NCI-H2227 treated with DMSO at 0.1 percent for 48 hours (cell line): ENCODE data around the gene PCNT.
"Not testable (repeated sequence)": the region's sequence is repeated elsewhere in the genome, so short reads cannot be mapped to it uniquely, and the experiment has no call there.

ENCODE experiments used
- DNase-seq: peaks from one replicate; lab custom pipeline; 2025; lab: John Stamatoyannopoulos, UW

The PCNT gene

GRCh38 chr21:46426313-46427046 lies 102.5 kb downstream of the PCNT start:
- no peak for DNase-seq

GRCh38 chr21:46427516-46427915 lies 103.6 kb downstream of the PCNT start:
- DNase-seq, result no peak

GRCh38 chr21:46428286-46428685 lies 104.3 kb downstream of the PCNT start:
- no peak for DNase-seq

- no peak for DNase-seq
Observed at GRCh38 chr21:46428987-46429710, 105.2 kb downstream of the PCNT start.

GRCh38 chr21:46429754-46430681 lies 106.1 kb downstream of the PCNT start:
- no peak for DNase-seq

GRCh38 chr21:46431448-46431847 lies 107.5 kb downstream of the PCNT start:
- DNase-seq, result no peak

GRCh38 chr21:46431884-46432488 lies 108.0 kb downstream of the PCNT start:
- no peak for DNase-seq

- not testable (repeated sequence) for DNase-seq
Observed at GRCh38 chr21:46433116-46433515, 109.2 kb downstream of the PCNT start.

GRCh38 chr21:46434322-46434958 lies 110.5 kb downstream of the PCNT start:
- no peak for DNase-seq

GRCh38 chr21:46435786-46436227 lies 111.9 kb downstream of the PCNT start:
- no peak for DNase-seq

DNA sequence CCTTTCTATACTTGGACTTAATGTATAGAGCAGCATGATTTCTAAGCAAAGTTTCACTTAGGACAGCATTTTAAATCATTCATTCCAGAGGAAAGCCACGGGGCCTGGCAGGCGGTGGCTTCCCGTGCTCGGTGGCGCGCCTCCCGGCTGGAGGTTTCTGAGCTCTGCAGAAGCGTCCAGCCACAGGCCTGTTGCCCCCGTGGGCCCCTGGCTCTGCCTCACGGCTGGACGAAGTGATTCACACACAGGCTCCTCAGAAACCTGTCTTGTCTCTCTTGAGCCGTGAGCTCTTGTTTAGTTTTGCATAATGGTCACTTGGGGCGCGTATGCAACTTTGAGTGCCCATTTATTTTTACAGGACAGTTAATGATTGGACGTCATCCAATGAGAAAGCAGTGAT lies 112.7 kb downstream of the PCNT start:
- no peak for DNase-seq

DNA sequence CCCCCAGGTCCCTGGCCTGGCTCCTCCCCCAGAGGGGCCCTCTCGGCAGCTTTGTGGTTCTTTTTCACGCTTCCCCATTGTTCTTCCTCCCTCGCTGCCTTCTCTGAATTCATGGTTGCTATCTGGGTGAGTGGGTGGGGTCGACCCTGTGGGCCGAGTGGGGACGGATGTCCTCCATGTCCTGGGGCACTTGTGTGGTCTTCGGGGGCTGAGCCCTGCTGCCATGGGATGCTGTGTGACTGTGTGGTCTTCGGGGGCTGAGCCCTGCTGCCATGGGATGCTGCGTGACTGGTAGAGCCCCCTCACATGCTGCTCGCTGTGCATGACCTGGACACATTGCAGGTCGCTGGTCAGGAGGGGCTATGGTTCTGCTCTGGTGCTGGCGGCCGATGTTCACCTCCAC lies 113.1 kb downstream of the PCNT start:
- DNase-seq, result no peak

DNA sequence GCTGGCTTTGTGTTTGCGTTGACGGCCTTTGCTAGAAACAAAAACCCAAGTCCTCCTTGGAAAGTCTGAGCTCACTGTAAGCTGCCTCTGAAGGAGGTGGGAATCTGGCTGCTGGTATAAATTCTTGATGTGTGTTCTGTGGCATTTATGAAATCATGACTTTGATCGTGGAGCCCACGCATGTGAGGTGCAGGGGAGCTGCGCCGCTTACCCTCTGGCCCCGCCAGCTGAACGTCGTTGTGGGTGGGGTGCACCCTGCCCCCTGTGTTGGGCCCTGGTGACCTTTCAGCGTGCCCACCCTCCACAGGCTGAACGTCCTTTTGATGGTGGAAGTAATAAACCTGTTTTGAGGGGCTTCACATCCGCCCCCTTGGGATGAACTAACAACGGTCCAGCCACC lies 113.6 kb downstream of the PCNT start:
- DNase-seq, result no peak

- no peak for DNase-seq
Observed at GRCh38 chr21:46438241-46438640, 114.3 kb downstream of the PCNT start.

- DNase-seq, result no peak
Observed at GRCh38 chr21:46439906-46440305, 116.0 kb downstream of the PCNT start.

DNA sequence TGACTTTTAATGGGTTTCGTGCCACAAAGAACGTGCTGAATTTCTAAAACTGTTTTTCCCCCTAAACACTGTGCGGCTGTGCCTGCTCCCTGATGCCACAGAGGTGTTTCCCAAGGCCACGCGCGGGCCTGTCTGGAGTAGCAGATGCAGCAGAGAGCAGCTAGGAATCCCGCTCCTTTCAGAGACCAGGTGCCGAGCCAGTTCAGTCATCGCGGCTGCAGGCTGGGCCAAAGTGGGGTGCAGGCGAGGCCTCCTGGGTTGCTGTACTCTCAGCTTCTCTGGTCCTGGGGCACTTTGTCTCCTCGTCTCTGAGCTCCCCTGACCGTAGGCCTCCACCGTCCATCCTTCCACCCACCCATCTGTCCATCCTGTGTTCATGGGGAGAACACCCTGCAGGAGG lies 117.4 kb downstream of the PCNT start:
- no peak for DNase-seq

DNA sequence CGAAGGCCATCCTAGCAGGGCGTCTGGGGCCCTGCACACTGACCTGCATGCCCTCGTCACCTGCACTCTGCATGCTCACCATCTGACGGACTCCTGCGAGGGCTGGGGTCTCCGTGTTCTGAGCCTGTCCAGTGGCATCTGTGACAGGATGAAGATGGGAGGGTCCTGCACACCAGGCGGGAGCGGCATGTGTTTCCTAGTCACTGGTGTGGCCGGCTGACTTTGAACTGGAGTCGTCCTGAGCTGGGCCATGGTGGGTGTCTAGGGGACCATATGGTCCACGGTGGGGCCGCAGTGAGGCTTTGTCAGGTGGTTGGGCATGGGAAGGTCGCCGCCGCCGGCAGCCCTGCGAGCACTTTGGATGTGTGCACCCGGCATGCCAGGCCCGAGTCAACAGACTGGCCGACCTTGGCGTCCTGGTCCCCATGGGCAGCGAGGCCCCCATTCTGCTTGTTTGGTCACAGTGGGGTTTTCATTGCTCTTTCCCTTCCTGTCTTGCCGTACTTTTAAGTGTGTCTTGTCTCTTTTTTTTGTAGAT lies 118.1 kb downstream of the PCNT start:
- DNase-seq, result no peak

GRCh38 chr21:46442938-46443337 lies 119.0 kb downstream of the PCNT start:
- DNase-seq, result no peak

- DNase-seq, result no peak
Observed at GRCh38 chr21:46443910-46444309, 120.0 kb downstream of the PCNT start.

DNA sequence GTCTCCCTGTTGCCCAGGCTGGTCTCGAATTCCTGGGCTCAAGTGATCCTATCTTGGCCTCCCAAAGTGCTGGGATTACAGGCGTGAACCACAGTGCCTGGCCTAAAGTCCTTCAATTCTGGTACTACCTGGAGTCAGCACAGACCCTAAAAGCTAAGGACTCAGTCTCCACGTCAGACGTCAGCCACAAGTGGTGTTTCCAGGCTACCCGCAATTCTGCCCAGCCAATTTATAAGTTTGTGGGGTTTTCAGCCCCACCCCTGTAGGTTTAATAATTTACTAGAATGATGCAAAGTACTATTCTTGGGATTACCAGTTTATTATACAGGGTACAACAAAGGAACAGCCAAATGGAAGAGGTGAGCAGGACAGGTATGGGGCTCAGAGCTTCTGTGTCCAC lies 124.2 kb downstream of the PCNT start:
- no peak for DNase-seq

DNA sequence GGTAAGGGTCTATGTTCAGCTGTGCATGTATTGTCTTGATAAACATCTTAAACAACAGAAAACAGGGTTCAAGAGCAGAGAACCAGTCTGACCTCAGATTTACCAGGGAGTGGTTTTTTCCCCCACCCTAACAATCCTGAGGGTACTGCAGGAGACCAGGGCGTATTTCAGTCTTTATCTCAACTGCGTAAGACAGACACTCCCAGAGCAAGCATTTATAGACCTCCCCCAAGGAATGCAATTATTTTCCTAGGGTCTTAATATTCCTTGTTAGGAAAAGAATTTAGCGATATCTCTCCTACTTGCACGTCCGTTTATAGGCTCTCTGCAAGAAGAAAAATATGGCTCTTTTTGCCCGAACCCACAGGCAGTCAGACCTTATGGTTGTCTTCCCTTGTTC lies 124.9 kb downstream of the PCNT start:
- DNase-seq, result not testable (repeated sequence)
